BJ (cell line): ENCODE data around the gene SPG11. TPM values are rescaled to one million over a fixed set of nuclear protein-coding genes. Genes with fewer than 3 reads are reported as not detected.

Source experiments
- CTCF ChIA-PET: fragments of 350-600 bp; formaldehyde crosslinking; extraction: SDS; loops from one replicate; lab custom pipeline; 2021; ENCODE audit warnings: antibody characterized with exemption, inconsistent platforms; lab: Yijun Ruan, JAX
- POLR2A ChIA-PET: fragments of 300-600 bp; sonication (Branson Sonifier 250); formaldehyde crosslinking; extraction: SDS; loops from one replicate; lab custom pipeline; 2021; ENCODE audit warnings: antibody characterized with exemption; lab: Charles Lee
- DNase-seq: peaks from one replicate; pipeline ENCODE4 v3.0.0-alpha.2; 2011; ENCODE audit warnings: low read depth
- H3K27me3 ChIP-seq: 2 replicates; pipeline ENCODE4 v1.6.0; 2011; ENCODE audit warnings: low read length; ENCODE audit not compliant: control insufficient read depth, insufficient read depth
- H3K36me3 ChIP-seq: 2 replicates; pipeline ENCODE4 v1.5.1; 2011; ENCODE audit warnings: low read length; ENCODE audit not compliant: control insufficient read depth, insufficient read depth
- H3K4me3 ChIP-seq: 2 replicates; pipeline ENCODE4 v1.5.1; 2011; ENCODE audit warnings: low read depth, mild to moderate bottlenecking, control low read depth, low read length
- polyA minus RNA-seq: library from RNA; depleted of rRNA, polyadenylated mRNA; stranded (reverse); fragments of >200 nt; gene quantifications from 2 replicates; pipeline ENCODE4 v1.2.3, GENCODE V29; 2011; rRNA and poly(A)+ RNA removed
- polyA plus RNA-seq: library from polyadenylated mRNA; depleted of rRNA; stranded (reverse); fragments of >200 nt; gene quantifications from 2 replicates; pipeline ENCODE4 v1.2.3, GENCODE V29; 2011; rRNA removed
- TF ChIP-seq, protein P1 (sequence below): IDR thresholded peaks from 2 replicates; pipeline ENCODE4 v1.5.1; 2011; ENCODE audit warnings: low read depth, mild to moderate bottlenecking, control low read depth, inconsistent platforms, low read length, moderate library complexity; ENCODE audit not compliant: insufficient read depth

SPG11 gene, protein sequence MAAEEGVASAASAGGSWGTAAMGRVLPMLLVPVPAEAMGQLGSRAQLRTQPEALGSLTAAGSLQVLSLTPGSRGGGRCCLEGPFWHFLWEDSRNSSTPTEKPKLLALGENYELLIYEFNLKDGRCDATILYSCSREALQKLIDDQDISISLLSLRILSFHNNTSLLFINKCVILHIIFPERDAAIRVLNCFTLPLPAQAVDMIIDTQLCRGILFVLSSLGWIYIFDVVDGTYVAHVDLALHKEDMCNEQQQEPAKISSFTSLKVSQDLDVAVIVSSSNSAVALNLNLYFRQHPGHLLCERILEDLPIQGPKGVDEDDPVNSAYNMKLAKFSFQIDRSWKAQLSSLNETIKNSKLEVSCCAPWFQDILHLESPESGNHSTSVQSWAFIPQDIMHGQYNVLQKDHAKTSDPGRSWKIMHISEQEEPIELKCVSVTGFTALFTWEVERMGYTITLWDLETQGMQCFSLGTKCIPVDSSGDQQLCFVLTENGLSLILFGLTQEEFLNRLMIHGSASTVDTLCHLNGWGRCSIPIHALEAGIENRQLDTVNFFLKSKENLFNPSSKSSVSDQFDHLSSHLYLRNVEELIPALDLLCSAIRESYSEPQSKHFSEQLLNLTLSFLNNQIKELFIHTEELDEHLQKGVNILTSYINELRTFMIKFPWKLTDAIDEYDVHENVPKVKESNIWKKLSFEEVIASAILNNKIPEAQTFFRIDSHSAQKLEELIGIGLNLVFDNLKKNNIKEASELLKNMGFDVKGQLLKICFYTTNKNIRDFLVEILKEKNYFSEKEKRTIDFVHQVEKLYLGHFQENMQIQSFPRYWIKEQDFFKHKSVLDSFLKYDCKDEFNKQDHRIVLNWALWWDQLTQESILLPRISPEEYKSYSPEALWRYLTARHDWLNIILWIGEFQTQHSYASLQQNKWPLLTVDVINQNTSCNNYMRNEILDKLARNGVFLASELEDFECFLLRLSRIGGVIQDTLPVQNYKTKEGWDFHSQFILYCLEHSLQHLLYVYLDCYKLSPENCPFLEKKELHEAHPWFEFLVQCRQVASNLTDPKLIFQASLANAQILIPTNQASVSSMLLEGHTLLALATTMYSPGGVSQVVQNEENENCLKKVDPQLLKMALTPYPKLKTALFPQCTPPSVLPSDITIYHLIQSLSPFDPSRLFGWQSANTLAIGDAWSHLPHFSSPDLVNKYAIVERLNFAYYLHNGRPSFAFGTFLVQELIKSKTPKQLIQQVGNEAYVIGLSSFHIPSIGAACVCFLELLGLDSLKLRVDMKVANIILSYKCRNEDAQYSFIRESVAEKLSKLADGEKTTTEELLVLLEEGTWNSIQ (N-terminal part only)
- polyA plus RNA-seq (40.7 and 60.6 TPM in 2 replicates), polyA minus RNA-seq (98.5 and 123 TPM in 2 replicates)

DNA sequence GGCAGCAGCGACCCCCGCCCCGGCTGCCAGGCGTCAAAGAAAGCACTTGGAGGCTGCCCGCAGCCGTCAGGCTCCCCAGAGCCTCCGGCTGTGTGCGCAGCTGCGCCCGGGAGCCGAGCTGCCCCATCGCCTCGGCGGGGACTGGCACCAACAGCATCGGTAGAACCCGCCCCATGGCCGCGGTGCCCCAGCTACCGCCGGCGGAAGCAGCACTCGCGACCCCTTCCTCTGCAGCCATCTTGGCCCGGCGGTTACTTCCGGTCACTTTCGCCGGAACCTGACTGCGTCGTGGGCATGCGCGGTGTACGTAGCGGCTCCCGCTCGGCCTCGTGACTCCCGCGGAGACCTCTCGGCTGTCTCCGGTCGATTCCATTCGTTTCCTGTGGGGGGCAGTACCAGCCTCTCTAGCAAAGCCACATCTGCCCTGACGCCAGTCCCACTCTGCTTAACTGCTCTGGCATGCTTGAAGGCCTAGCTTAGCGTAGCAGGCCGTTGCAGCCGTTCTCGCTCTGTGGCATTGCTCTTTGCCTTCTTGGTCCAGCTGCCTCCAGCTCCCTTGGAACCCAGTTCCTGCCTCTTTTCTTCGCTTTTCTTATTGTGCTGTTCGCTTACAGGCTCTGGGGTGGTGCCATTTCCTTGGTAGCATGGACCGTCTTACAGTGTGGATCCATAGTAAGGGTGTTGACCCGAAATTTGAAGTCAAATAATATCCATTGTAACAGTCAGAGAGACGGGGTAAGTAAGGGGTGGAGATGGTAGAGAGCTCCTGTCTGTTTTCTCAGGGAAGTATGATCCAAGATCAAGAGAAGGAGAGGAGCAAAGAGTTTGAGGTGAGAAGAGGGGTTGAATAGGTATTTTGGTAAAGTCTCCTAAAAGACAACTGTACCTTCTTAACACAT lies at the start of gene SPG11:
Gene SPG11, minus strand, starts transcription at position 253 of the 899 bp plus-strand sequence. Its CDS starts 15 bp downstream, at position 238.
- POLR2A ChIA-PET, result interaction anchor here (0.5 to 0.7 kb wide), 3 partner anchors 59 to 376 kb away, joined by 3 to 4 read pairs (median 3); no protein-coding TSS in a partner anchor

DNA sequence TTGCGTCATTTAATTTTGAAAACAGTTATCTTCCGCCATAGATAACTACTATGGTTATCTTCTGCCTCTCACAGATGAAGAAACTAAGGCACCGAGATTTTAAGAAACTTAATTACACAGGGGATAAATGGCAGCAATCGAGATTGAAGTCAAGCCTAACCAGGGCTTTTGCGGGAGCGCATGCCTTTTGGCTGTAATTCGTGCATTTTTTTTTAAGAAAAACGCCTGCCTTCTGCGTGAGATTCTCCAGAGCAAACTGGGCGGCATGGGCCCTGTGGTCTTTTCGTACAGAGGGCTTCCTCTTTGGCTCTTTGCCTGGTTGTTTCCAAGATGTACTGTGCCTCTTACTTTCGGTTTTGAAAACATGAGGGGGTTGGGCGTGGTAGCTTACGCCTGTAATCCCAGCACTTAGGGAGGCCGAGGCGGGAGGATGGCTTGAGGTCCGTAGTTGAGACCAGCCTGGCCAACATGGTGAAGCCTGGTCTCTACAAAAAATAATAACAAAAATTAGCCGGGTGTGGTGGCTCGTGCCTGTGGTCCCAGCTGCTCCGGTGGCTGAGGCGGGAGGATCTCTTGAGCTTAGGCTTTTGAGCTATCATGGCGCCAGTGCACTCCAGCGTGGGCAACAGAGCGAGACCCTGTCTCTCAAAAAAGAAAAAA lies 49.0 kb upstream of the SPG11 start:
- ChIA-PET POLR2A (interaction anchor here (2.2 kb wide), 1 partner anchor 16 kb away, joined by 6 read pairs; no protein-coding TSS in a partner anchor), CTCF (interaction anchor here (0.8 to 3.9 kb wide), 7 partner anchors 14 to 49 kb away, joined by 4 to 17 read pairs (median 9); partner anchors contain the start of genes SPG11 and TRIM69)
- Histone ChIP-seq H3K27me3 (no peaks in the 10 kb centered on the region), H3K36me3 (peaks cover 4% of the 10 kb centered on the region), H3K4me3 (peak overlapping the region; percentile 98)
- DNase-seq, result no peak
- TF ChIP-seq, protein P1, sequence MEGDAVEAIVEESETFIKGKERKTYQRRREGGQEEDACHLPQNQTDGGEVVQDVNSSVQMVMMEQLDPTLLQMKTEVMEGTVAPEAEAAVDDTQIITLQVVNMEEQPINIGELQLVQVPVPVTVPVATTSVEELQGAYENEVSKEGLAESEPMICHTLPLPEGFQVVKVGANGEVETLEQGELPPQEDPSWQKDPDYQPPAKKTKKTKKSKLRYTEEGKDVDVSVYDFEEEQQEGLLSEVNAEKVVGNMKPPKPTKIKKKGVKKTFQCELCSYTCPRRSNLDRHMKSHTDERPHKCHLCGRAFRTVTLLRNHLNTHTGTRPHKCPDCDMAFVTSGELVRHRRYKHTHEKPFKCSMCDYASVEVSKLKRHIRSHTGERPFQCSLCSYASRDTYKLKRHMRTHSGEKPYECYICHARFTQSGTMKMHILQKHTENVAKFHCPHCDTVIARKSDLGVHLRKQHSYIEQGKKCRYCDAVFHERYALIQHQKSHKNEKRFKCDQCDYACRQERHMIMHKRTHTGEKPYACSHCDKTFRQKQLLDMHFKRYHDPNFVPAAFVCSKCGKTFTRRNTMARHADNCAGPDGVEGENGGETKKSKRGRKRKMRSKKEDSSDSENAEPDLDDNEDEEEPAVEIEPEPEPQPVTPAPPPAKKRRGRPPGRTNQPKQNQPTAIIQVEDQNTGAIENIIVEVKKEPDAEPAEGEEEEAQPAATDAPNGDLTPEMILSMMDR, result no peak

More for the DNA sequence above, at the start of gene SPG11:
- TF ChIP-seq, protein P1, result peak; percentile 86
- Histone ChIP-seq H3K4me3 (peak within 1 kb of the TSS; percentile 97), H3K27me3 (no peaks in the 10 kb centered on the region; the same call in 1 of the 2 replicates), H3K36me3 (no peaks in the 10 kb centered on the region)
- CTCF ChIA-PET, result interaction anchor here (0.6 to 2.8 kb wide), 28 partner anchors 10 to 135 kb away, joined by 3 to 55 read pairs (median 4); partner anchors contain the start of genes B2M, PATL2 and TRIM69
- peak; percentile 92 for DNase-seq

DNA sequence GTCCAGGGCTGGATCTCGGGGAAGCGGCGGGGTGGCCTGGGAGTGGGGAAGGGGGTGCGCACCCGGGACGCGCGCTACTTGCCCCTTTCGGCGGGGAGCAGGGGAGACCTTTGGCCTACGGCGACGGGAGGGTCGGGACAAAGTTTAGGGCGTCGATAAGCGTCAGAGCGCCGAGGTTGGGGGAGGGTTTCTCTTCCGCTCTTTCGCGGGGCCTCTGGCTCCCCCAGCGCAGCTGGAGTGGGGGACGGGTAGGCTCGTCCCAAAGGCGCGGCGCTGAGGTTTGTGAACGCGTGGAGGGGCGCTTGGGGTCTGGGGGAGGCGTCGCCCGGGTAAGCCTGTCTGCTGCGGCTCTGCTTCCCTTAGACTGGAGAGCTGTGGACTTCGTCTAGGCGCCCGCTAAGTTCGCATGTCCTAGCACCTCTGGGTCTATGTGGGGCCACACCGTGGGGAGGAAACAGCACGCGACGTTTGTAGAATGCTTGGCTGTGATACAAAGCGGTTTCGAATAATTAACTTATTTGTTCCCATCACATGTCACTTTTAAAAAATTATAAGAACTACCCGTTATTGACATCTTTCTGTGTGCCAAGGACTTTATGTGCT lies 48.4 kb upstream of the SPG11 start:
- DNase-seq, result no peak
- Histone ChIP-seq H3K27me3 (no peaks in the 10 kb centered on the region), H3K36me3 (peaks cover 4% of the 10 kb centered on the region), H3K4me3 (peak overlapping the region; percentile 98)
- POLR2A ChIA-PET, result interaction anchor here (1.5 to 2.2 kb wide), 2 partner anchors 15 to 17 kb away, joined by 6 to 7 read pairs; no protein-coding TSS in a partner anchor
- CTCF ChIA-PET, result interaction anchor here (1.0 to 3.9 kb wide), 8 partner anchors 13 to 49 kb away, joined by 3 to 17 read pairs (median 6); partner anchors contain the start of genes SPG11 and TRIM69
- TF ChIP-seq, protein P1, result no peak
